ENCODE measurements around the gene IL13.

IL13 gene

DNA sequence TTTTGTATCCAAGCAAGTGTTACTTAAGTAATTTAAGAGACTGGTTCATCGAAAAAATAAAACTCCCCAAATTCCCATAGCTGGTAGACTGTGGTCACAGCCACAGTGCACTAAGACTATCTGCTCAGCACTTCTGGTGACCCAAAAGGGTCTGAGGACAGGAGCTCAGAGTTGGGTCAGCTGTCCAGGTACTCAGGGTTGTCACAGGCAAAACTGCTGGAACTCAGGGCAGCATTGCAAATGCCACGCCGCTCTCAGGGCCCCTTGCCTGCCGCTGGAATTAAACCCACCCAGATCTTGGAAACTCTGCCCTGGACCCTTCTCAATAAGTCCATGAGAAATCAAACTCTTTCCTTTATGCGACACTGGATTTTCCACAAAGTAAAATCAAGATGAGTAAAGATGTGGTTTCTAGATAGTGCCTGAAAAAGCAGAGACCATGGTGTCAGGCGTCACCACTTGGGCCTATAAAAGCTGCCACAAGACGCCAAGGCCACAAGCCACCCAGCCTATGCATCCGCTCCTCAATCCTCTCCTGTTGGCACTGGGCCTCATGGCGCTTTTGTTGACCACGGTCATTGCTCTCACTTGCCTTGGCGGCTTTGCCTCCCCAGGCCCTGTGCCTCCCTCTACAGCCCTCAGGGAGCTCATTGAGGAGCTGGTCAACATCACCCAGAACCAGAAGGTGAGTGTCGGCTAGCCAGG is at the start of gene IL13:
TSS of gene IL13 (plus strand) at position 498 of the 705 bp plus-strand sequence. CDS start at position 512, 14 bp downstream.
- no peak for DNase-seq
- H3K27ac ChIP-seq = no peak within 1 kb of the TSS
- no peak within 1 kb of the TSS for H3K4me3 ChIP-seq (ENCODE audit: low read depth, low read length)
- TF ChIP-seq, protein P1, sequence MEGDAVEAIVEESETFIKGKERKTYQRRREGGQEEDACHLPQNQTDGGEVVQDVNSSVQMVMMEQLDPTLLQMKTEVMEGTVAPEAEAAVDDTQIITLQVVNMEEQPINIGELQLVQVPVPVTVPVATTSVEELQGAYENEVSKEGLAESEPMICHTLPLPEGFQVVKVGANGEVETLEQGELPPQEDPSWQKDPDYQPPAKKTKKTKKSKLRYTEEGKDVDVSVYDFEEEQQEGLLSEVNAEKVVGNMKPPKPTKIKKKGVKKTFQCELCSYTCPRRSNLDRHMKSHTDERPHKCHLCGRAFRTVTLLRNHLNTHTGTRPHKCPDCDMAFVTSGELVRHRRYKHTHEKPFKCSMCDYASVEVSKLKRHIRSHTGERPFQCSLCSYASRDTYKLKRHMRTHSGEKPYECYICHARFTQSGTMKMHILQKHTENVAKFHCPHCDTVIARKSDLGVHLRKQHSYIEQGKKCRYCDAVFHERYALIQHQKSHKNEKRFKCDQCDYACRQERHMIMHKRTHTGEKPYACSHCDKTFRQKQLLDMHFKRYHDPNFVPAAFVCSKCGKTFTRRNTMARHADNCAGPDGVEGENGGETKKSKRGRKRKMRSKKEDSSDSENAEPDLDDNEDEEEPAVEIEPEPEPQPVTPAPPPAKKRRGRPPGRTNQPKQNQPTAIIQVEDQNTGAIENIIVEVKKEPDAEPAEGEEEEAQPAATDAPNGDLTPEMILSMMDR (IDR thresholded peaks at IDR 0.05; ENCODE audit: low read depth, low read length, missing control alignments) = no peak
- H3K36me3 ChIP-seq (replicated peaks) = no peaks in the 10 kb centered on the region
- in situ Hi-C loops (cut with HindIII; ENCODE audit: low pct_ligation_motif_present, low sequenced_read_pairs) = no loop called here
- no peaks in the 10 kb centered on the region for H3K27me3 ChIP-seq (replicated peaks)

DNA sequence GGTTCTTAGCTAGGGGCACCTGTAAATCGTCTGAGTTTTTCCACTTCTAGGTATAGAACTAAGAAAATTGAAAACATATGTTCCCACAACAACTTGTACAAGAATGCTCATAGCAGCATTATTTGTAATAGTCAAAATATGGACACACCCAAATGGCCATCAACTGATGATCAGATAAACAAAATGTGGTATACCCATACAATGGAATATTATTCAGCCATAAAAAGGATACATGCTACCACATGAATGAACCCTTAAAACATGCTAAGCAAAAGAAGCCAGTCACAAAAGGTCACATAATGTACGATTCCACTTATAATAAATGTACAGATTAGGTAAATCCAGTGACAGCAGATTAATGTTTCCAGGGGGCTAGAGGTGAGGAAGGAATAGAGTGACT is 46.0 kb upstream of the IL13 start:
- no peak for DNase-seq
- TF ChIP-seq, protein P1 (IDR thresholded peaks at IDR 0.05; ENCODE audit: low read depth, low read length, missing control alignments) = no peak
- Histone ChIP-seq H3K27me3 (replicated peaks) (no peaks in the 10 kb centered on the region), H3K27ac (no peak overlapping the region), H3K36me3 (replicated peaks) (peaks cover 8% of the 10 kb centered on the region), H3K4me3 (ENCODE audit: low read depth, low read length) (no peak overlapping the region)
- in situ Hi-C loops (cut with HindIII; ENCODE audit: low pct_ligation_motif_present, low sequenced_read_pairs) = no loop called here

DNA sequence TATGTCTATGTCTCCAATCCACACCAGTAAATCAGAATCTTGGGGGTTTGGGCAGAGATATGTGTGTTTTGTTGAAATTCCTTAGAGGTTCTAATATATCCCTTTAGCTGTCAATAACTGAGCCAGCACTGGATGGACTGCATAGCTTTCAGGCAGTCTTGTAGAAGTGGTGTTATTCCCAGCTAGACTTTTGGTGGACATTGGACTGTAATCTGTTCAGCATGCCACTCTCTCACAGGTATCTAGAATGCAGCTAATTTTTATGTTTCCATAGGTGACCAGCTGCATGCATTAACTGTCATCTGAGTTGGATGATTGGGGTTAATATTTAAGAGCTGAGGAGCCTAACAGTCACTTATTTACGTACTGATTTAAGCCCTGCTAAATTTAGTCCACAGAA is 45.1 kb upstream of the IL13 start:
- Histone ChIP-seq H3K27ac (no peak overlapping the region), H3K36me3 (replicated peaks) (peaks cover 8% of the 10 kb centered on the region), H3K4me3 (ENCODE audit: low read depth, low read length) (no peak overlapping the region), H3K27me3 (replicated peaks) (no peaks in the 10 kb centered on the region)
- in situ Hi-C loops (cut with HindIII; ENCODE audit: low pct_ligation_motif_present, low sequenced_read_pairs) = no loop called here
- TF ChIP-seq, protein P1 (IDR thresholded peaks at IDR 0.05; ENCODE audit: low read depth, low read length, missing control alignments) = no peak
- DNase-seq = no peak

DNA sequence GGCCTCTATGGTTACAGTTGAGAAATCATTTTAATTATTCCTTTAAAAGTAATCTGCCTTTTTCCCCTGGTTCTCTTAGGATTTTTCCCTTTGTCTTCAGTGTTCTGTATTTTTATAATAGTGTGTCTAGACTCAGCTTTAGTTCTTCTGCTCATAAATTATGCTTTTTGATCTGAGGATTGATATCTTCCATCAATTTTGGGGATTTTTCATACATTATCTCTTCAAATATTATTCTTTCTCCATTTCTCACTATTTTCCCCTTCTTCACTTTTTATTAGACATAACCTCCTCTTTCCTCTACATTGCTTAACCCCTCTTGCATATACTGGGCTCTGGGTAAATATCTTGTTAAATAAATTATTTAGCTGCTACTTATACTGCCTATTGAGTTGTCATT is 36.3 kb upstream of the IL13 start:
- H3K36me3 ChIP-seq (replicated peaks) = peaks cover 4% of the 10 kb centered on the region
- no peak overlapping the region for H3K4me3 ChIP-seq (ENCODE audit: low read depth, low read length)
- H3K27ac ChIP-seq = no peak overlapping the region
- DNase-seq = no peak
- H3K27me3 ChIP-seq (replicated peaks) = no peaks in the 10 kb centered on the region
- in situ Hi-C loops (cut with HindIII; ENCODE audit: low pct_ligation_motif_present, low sequenced_read_pairs) = no loop called here
- TF ChIP-seq, protein P1 (IDR thresholded peaks at IDR 0.05; ENCODE audit: low read depth, low read length, missing control alignments) = no peak

DNA sequence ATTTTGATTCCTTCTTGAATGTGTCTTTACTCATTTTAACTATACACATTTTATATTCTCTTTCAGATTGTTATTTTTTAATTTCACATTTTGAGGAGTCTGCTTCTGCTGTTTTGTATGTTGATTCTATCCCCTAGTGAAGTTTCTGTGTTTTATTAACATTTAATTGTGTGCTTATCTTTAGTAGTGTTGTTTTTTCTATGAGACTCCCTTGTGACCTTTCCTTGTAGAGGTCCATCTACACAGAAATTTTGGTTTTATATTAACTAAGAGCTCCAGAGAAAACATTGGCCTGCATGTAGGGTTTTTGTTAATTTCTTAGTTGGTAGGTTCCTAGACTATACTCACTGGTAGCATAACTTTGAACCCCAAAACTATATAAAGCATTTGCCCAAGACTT is 35.4 kb upstream of the IL13 start:
- in situ Hi-C loops (cut with HindIII; ENCODE audit: low pct_ligation_motif_present, low sequenced_read_pairs) = no loop called here
- H3K27me3 ChIP-seq (replicated peaks) = no peaks in the 10 kb centered on the region
- no peak overlapping the region for H3K4me3 ChIP-seq (ENCODE audit: low read depth, low read length)
- DNase-seq = no peak
- TF ChIP-seq, protein P1 (IDR thresholded peaks at IDR 0.05; ENCODE audit: low read depth, low read length, missing control alignments) = no peak
- no peak overlapping the region for H3K27ac ChIP-seq
- H3K36me3 ChIP-seq (replicated peaks) = peaks cover 4% of the 10 kb centered on the region

DNA sequence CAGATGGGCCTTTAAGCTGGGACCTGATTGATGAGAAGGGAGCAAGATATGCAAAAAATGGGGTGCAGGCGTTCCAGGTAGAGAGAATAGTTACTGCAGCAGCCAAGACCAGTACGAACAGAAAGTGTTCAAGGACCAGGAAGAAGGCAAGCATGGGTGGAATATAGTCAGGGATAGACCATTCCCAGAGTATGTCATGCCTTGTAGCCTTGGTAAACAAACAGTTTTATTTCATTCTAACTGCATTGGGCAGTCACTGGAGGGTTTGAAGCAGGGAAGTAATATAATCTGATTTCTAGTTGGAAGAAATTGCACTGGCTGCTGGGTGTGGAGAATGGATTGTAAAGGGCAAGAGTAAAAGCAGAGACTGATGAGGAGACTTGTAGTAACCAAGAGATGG is 30.5 kb upstream of the IL13 start:
- in situ Hi-C loops (cut with HindIII; ENCODE audit: low pct_ligation_motif_present, low sequenced_read_pairs) = no loop called here
- peaks cover 3% of the 10 kb centered on the region for H3K36me3 ChIP-seq (replicated peaks)
- TF ChIP-seq, protein P1 (IDR thresholded peaks at IDR 0.05; ENCODE audit: low read depth, low read length, missing control alignments) = no peak
- H3K4me3 ChIP-seq (ENCODE audit: low read depth, low read length) = no peak overlapping the region
- no peak overlapping the region for H3K27ac ChIP-seq
- no peak for DNase-seq
- H3K27me3 ChIP-seq (replicated peaks) = no peaks in the 10 kb centered on the region
